ENCODE results near the gene STX7.
"Not testable (repeated sequence)": the region's sequence is repeated elsewhere in the genome, so short reads cannot be mapped to it uniquely, and the experiment has no call there.

The STX7 gene

GRCh38 chr6:132512638-132513632, at the start of gene STX7:
TSS of gene STX7 (minus strand) at chr6:132513116. CDS start at chr6:132503530, 9,586 bp downstream.
- peak within 1 kb of the TSS; percentile 62 for H3K4me3 ChIP-seq (ENCODE audit: low read length)
- no peak for TF ChIP-seq CTCF (IDR thresholded peaks at IDR 0.05; ENCODE audit: insufficient read depth, low read depth, low read length, missing control alignments)
- DNase-seq (ENCODE audit: low read depth): peak; percentile 95

GRCh38 chr6:132560087-132560486, 47.2 kb upstream of the STX7 start:
- not testable (repeated sequence) for DNase-seq (ENCODE audit: low read depth); H3K4me3 ChIP-seq (ENCODE audit: low read length)

DNA sequence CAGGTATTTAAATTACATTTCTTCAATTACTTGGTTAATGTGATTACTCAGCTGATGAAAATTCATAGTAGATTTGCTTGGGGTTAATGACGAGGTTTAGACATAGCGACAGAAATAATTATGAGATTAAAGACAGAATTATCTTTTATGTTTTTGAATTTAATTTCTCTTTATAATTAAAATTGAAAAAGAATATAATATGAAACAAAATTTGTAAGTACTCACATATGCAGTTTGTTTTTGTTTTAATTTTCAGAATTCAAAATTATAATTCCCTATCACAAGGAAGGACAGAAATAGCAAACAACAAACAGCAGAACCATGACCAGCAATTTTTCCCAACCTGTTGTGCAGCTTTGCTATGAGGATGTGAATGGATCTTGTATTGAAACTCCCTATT, 39.5 kb upstream of the STX7 start, which contains the start of gene TAAR8:
TSS of gene TAAR8 (plus strand) at position 301 of the 400 bp plus-strand sequence. CDS start at position 322, 21 bp downstream.
- no peak for DNase-seq (ENCODE audit: low read depth)
- no peak within 1 kb of the TSS for H3K4me3 ChIP-seq (ENCODE audit: low read length)
- no peak for TF ChIP-seq CTCF (IDR thresholded peaks at IDR 0.05; ENCODE audit: insufficient read depth, low read depth, low read length, missing control alignments)

DNA sequence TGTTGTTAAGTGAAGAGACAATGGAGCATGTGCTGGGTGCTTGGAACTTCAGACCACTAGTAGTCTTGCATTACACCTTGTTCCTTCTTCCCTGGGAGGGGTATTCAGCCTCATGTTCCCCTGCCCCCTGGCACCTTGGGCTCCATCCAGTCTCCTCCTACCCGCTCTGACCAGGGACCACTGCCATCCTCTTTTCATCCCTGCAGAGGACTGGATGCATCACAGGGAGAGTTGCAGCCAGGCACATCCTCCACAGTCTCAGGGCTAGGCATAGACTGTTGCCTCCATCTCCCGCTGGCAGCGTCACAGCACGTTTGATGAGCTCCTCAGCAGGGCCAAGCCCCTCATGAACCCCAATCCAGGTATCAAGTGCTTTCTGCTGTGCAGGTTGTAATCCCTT, 38.3 kb upstream of the STX7 start:
- no peak for TF ChIP-seq CTCF (IDR thresholded peaks at IDR 0.05; ENCODE audit: insufficient read depth, low read depth, low read length, missing control alignments)
- DNase-seq (ENCODE audit: low read depth): no peak
- H3K4me3 ChIP-seq (ENCODE audit: low read length): no peak overlapping the region

- TF ChIP-seq CTCF (IDR thresholded peaks at IDR 0.05; ENCODE audit: insufficient read depth, low read depth, low read length, missing control alignments): no peak
- H3K4me3 ChIP-seq (ENCODE audit: low read length): no peak overlapping the region
- DNase-seq (ENCODE audit: low read depth): no peak
Observed at GRCh38 chr6:132548746-132549463, 36.0 kb upstream of the STX7 start.

GRCh38 chr6:132544826-132545225, 31.9 kb upstream of the STX7 start:
- DNase-seq (ENCODE audit: low read depth): no peak
- no peak for TF ChIP-seq CTCF (IDR thresholded peaks at IDR 0.05; ENCODE audit: insufficient read depth, low read depth, low read length, missing control alignments)
- H3K4me3 ChIP-seq (ENCODE audit: low read length): no peak overlapping the region

DNA sequence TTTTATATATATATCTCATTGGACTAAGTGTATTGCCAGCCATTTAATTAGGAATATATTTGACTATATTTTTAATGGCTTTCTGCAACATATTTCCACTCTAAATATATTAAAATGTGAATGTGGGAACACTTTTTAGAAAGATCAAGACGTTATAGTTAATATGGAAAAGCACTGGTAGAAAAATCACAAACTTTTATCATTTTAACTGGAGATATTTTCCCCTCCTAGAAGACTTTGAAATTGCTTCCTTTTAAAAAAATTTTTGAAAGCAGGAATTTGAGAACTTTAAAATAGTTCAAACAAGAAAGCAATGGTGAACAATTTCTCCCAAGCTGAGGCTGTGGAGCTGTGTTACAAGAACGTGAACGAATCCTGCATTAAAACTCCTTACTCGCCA, 25.1 kb upstream of the STX7 start, which contains the start of gene TAAR9:
TSS of gene TAAR9 (plus strand) at position 301 of the 400 bp plus-strand sequence. CDS start at position 314, 13 bp downstream.
- no peak for TF ChIP-seq CTCF (IDR thresholded peaks at IDR 0.05; ENCODE audit: insufficient read depth, low read depth, low read length, missing control alignments)
- no peak within 1 kb of the TSS for H3K4me3 ChIP-seq (ENCODE audit: low read length)
- DNase-seq (ENCODE audit: low read depth): no peak
